Endothelial cell of umbilical vein (primary cell): ENCODE data around the gene RSRC2.

Source experiments
- CTCF ChIP-seq, 2 donors: IDR thresholded peaks; 1 replicate in 1 of 2; 2 replicates in 1 of 2; pipeline ENCODE4 v1.5.1; 2011; ENCODE audit warnings: low read length in 2 of 2, mild to moderate bottlenecking in 2 of 2, moderate library complexity in 2 of 2, control low read depth in 1 of 2, inconsistent platforms in 1 of 2, low read depth in 1 of 2; ENCODE audit not compliant: insufficient read depth in 1 of 2; ENCODE audit errors: extremely low read depth in 1 of 2
- EZH2 ChIP-seq: IDR thresholded peaks from 2 replicates; pipeline ENCODE4 v1.6.1; 2012; ENCODE audit warnings: borderline replicate concordance, low read depth, mild to moderate bottlenecking, moderate library complexity, low read length, inconsistent platforms; ENCODE audit not compliant: severe bottlenecking
- FOS ChIP-seq: IDR thresholded peaks from 2 replicates; pipeline ENCODE4 v1.6.1; 2011; ENCODE audit warnings: mild to moderate bottlenecking, low read length, moderate library complexity, borderline replicate concordance; ENCODE audit not compliant: insufficient read depth
- MAX ChIP-seq: IDR thresholded peaks from 2 replicates; pipeline ENCODE4 v1.6.1; 2011; ENCODE audit not compliant: insufficient read depth, insufficient read length
- POLR2A ChIP-seq: IDR thresholded peaks from 2 replicates; pipeline ENCODE4 v1.6.1; 2012; ENCODE audit warnings: low read depth, mild to moderate bottlenecking, control low read depth, low read length
- POLR2AphosphoS5 ChIP-seq: IDR thresholded peaks from 2 replicates; pipeline ENCODE4 v1.6.1; 2012; ENCODE audit warnings: low read depth, mild to moderate bottlenecking, control low read depth, low read length, moderate library complexity; ENCODE audit not compliant: insufficient read depth

GRCh38 chr12:122483969-122484368, 42.8 kb downstream of the RSRC2 start:
- no peak for TF ChIP-seq CTCF (IDR thresholded peaks at IDR 0.05; ENCODE audit: extremely low read depth in 1 of 2, insufficient read depth in 1 of 2, low read depth in 1 of 2, low read length in 2 of 2)
- TF ChIP-seq FOS = no peak
- no peak for TF ChIP-seq EZH2
- no peak for TF ChIP-seq POLR2A
- no peak for TF ChIP-seq MAX
- TF ChIP-seq POLR2AphosphoS5 = no peak
